DND-41 (cell line): ENCODE measurements around the gene UGT1A1.

ENCODE experiments used
- EZH2 ChIP-seq: IDR thresholded peaks from 3 replicates; pipeline ENCODE4 v1.6.1; 2012; ENCODE audit warnings: borderline replicate concordance, low read depth, mild to moderate bottlenecking, moderate library complexity, low read length, inconsistent platforms; ENCODE audit not compliant: severe bottlenecking
- TF ChIP-seq, protein P1 (sequence below): IDR thresholded peaks from 2 replicates; pipeline ENCODE4 v1.5.1; 2012; ENCODE audit warnings: borderline replicate concordance, low read length, moderate library complexity, mild to moderate bottlenecking; ENCODE audit not compliant: poor library complexity, severe bottlenecking; ENCODE audit errors: extremely low read depth

DNA sequence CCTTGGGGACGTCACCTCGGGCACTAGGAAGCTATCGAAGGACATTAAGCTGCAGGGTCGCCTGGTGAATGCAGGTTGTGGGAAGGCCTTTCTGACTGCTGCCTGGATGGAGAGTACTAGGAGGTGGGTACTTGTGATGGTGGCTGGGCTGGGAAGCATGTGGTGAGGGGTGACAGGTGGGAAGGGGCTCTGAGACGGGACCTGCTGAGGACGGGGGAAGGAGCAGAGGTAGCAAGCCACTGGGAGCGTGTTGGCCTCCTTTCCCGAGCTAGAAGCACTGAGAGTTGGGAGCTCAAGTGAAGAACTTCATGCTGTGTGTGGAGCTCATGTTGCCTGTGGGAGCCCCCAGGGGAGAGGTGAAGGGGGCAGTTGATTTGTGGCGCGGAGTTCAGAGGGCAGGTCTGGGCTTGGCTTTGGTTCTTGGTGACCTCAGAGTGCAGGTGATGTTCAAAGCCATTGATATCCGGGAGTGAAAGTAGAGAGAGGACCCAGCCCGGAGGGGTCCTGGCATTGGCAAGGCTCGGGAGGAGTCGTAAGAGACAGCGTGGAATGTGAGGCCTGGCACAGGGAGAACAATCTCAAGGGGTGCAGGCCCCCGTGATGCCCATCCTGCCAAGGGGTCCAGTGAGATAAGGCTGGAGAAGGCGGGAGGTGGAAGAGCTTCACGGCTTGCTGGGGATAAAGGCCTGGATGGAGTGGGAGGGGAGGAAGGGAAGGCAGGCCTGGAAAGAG, 31.2 kb downstream of the UGT1A1 start:
- TF ChIP-seq, protein P1, sequence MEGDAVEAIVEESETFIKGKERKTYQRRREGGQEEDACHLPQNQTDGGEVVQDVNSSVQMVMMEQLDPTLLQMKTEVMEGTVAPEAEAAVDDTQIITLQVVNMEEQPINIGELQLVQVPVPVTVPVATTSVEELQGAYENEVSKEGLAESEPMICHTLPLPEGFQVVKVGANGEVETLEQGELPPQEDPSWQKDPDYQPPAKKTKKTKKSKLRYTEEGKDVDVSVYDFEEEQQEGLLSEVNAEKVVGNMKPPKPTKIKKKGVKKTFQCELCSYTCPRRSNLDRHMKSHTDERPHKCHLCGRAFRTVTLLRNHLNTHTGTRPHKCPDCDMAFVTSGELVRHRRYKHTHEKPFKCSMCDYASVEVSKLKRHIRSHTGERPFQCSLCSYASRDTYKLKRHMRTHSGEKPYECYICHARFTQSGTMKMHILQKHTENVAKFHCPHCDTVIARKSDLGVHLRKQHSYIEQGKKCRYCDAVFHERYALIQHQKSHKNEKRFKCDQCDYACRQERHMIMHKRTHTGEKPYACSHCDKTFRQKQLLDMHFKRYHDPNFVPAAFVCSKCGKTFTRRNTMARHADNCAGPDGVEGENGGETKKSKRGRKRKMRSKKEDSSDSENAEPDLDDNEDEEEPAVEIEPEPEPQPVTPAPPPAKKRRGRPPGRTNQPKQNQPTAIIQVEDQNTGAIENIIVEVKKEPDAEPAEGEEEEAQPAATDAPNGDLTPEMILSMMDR, result no peak
- no peak for TF ChIP-seq EZH2
